HCT116 (cell line): ENCODE measurements around the gene DYRK1B. TPM values are rescaled to one million over a fixed set of nuclear protein-coding genes. Genes with fewer than 3 reads are reported as not detected.
A peak's percentile ranks its signal among the peaks of the same experiment; 100 is the strongest.

Experiments
- ATAC-seq: fragments of 200-7000 bp; cut with Tn5 transposase; 2 replicates; pipeline ENCODE4 v1.9.1; 2020; ENCODE audit warnings: mild to moderate bottlenecking, moderate library complexity
- BruUV-seq: library from RNA; stranded (reverse); fragments of 400-500 nt; replicated peaks from 2 replicates; lab custom pipeline; 2021; lab: Mats Ljungman, UMichigan
- CTCF ChIA-PET: fragments of 300-600 bp; sonication (Branson Sonifier 250); formaldehyde crosslinking; loops from one replicate; lab custom pipeline; 2021; ENCODE audit warnings: antibody characterized with exemption; lab: Charles Lee
- POLR2A ChIA-PET: fragments of 300-600, 350-600 bp; sonication (Branson Sonifier 250); formaldehyde crosslinking; loops from one replicate; lab custom pipeline; 2021; ENCODE audit warnings: antibody characterized with exemption; lab: Charles Lee
- RAD21 ChIA-PET, 2 experiments: fragments of 300-600 bp; sonication (Branson Sonifier 250); formaldehyde crosslinking; loops; one replicate each; lab custom pipeline; 2023; ENCODE audit warnings: low total read pairs in 2 of 2; ENCODE audit not compliant: uncharacterized antibody in 2 of 2, unreplicated experiment in 2 of 2, low non-redundant PET in 1 of 2; lab: Charles Lee
- DNase-seq: peaks from one replicate; pipeline ENCODE4 v3.0.0-alpha.2; 2010; ENCODE audit warnings: low read depth, low spot score
- H2AFZ ChIP-seq: fragments of 200-600 bp; shearing (Covaris generic), sonication (generic); 2 replicates; pipeline ENCODE4 v1.6.1; 2017; ENCODE audit warnings: low read depth, mixed run types, mixed read lengths, antibody characterized with exemption, low read length; ENCODE audit not compliant: poor library complexity, severe bottlenecking
- H3K27ac ChIP-seq: 2 replicates; pipeline ENCODE4 v1.5.1; 2012; ENCODE audit warnings: low read depth, low read length
- H3K27me3 ChIP-seq: fragments of 200-600 bp; sonication (generic); 2 replicates; pipeline ENCODE4 v1.6.1; 2016; ENCODE audit warnings: mixed run types, low read length, mixed read lengths; ENCODE audit not compliant: insufficient read depth
- H3K36me3 ChIP-seq, 2 experiments: fragments of 200-500 bp in 1 of 2; fragments of 200-600 bp in 1 of 2; sonication (Bioruptor generic) in 1 of 2; sonication (generic) in 1 of 2; 2 replicates each; pipeline versions ENCODE4 v1.5.1 to v1.6.1; 2014 to 2016; ENCODE audit warnings: low read length in 2 of 2, inconsistent platforms in 1 of 2, mixed read lengths in 1 of 2, mixed run types in 1 of 2; ENCODE audit not compliant: insufficient read depth in 2 of 2, control insufficient read depth in 1 of 2
- H3K4me1 ChIP-seq, 2 experiments: fragments of 200-600 bp in 1 of 2; sonication (generic) in 1 of 2; 2 replicates each; pipeline versions ENCODE4 v1.5.1 to v1.6.1; 2012 to 2017; ENCODE audit warnings: low read length in 2 of 2, inconsistent platforms in 1 of 2, mild to moderate bottlenecking in 1 of 2, mixed read lengths in 1 of 2, mixed run types in 1 of 2, moderate library complexity in 1 of 2; ENCODE audit not compliant: insufficient read depth in 2 of 2, control insufficient read depth in 1 of 2
- H3K4me2 ChIP-seq: fragments of 200-600 bp; sonication (generic); 2 replicates; pipeline ENCODE4 v1.6.1; 2017; ENCODE audit warnings: mixed run types, low read length, mixed read lengths
- H3K4me3 ChIP-seq, 2 experiments: fragments of 200-600 bp in 1 of 2; sonication (generic) in 1 of 2; replicated peaks in 1 of 2; 2 replicates each; pipeline ENCODE4 v1.5.1; 2011 to 2016; ENCODE audit warnings: low read length in 2 of 2, control low read depth in 1 of 2, low read depth in 1 of 2, mild to moderate bottlenecking in 1 of 2, mixed read lengths in 1 of 2, mixed run types in 1 of 2
- H3K79me2 ChIP-seq: fragments of 200-600 bp; sonication (generic); 2 replicates; pipeline ENCODE4 v1.6.1; 2017; ENCODE audit warnings: mild to moderate bottlenecking, mixed run types, low read length, moderate library complexity, mixed read lengths; ENCODE audit not compliant: insufficient read depth
- H3K9ac ChIP-seq: fragments of 200-600 bp; sonication (generic); 2 replicates; pipeline ENCODE4 v1.6.1; 2016; ENCODE audit warnings: low read length, mixed read lengths
- H3K9me2 ChIP-seq: fragments of 200-600 bp; sonication (generic), shearing (Covaris generic); 2 replicates; pipeline ENCODE4 v1.6.1; 2017; ENCODE audit warnings: mixed run types, mild to moderate bottlenecking, moderate library complexity; ENCODE audit not compliant: insufficient read depth
- H3K9me3 ChIP-seq, 2 experiments: fragments of 200-500 bp in 1 of 2; fragments of 200-600 bp in 1 of 2; sonication (Bioruptor generic) in 1 of 2; sonication (generic) in 1 of 2; 2 replicates each; pipeline ENCODE4 v1.6.1; 2014 to 2017; ENCODE audit warnings: low read length in 2 of 2, mixed read lengths in 2 of 2, inconsistent platforms in 1 of 2, low read depth in 1 of 2, mild to moderate bottlenecking in 1 of 2, mixed run types in 1 of 2, moderate library complexity in 1 of 2; ENCODE audit not compliant: control insufficient read depth in 1 of 2, insufficient read depth in 1 of 2
- H4K20me1 ChIP-seq: fragments of 200-600 bp; sonication (generic), shearing (Covaris generic); 2 replicates; pipeline ENCODE4 v1.6.1; 2017; ENCODE audit warnings: mixed run types, mild to moderate bottlenecking, moderate library complexity; ENCODE audit not compliant: insufficient read depth
- CBX3 ChIP-seq: IDR thresholded peaks from 2 replicates; pipeline ENCODE4 v1.6.1; 2012; ENCODE audit warnings: low read depth
- CEBPB ChIP-seq: IDR thresholded peaks from 2 replicates; pipeline ENCODE4 v1.6.1; 2012; ENCODE audit warnings: low read depth
- EGR1 ChIP-seq: IDR thresholded peaks from 2 replicates; pipeline ENCODE4 v1.6.1; 2012; ENCODE audit warnings: low read depth
- ELF1 ChIP-seq: IDR thresholded peaks from 2 replicates; pipeline ENCODE4 v1.6.1; 2012; ENCODE audit warnings: low read depth, borderline replicate concordance
- EZH2 ChIP-seq: fragments of 200-600 bp; sonication (generic); IDR thresholded peaks from 2 replicates; pipeline ENCODE4 v1.6.1; 2017; ENCODE audit warnings: antibody characterized with exemption, mixed run types
- EZH2phosphoT487 ChIP-seq: fragments of 200-600 bp; IDR thresholded peaks from 2 replicates; pipeline ENCODE4 v1.6.1; 2018; ENCODE audit warnings: antibody characterized with exemption, borderline replicate concordance
- FOSL1 ChIP-seq: IDR thresholded peaks from 2 replicates; pipeline ENCODE4 v1.6.1; 2012; ENCODE audit warnings: low read depth
- JUND ChIP-seq: IDR thresholded peaks from 2 replicates; pipeline ENCODE4 v1.6.1; 2012
- POLR2A ChIP-seq: IDR thresholded peaks from 2 replicates; pipeline ENCODE4 v1.7.0; 2011; ENCODE audit warnings: borderline replicate concordance; ENCODE audit not compliant: insufficient read depth, insufficient read length; ENCODE audit errors: extremely low read depth
- POLR2AphosphoS5 ChIP-seq: IDR thresholded peaks from 2 replicates; pipeline ENCODE4 v1.6.1; 2011; ENCODE audit warnings: mild to moderate bottlenecking, low read depth, low read length, moderate library complexity
- SP1 ChIP-seq: IDR thresholded peaks from 2 replicates; pipeline ENCODE4 v1.6.1; 2012; ENCODE audit warnings: low read depth
- TCF7L2 ChIP-seq: IDR thresholded peaks from 2 replicates; pipeline ENCODE4 v1.7.0; 2011; ENCODE audit warnings: borderline replicate concordance, inconsistent platforms; ENCODE audit not compliant: insufficient read depth, insufficient read length; ENCODE audit errors: extremely low read depth
- ZFX ChIP-seq: fragments of 450-650 bp; IDR thresholded peaks from 2 replicates; pipeline ENCODE4 v1.6.1; 2017
- intact Hi-C: fragments of 100-400 bp; cut with micrococcal nuclease; formaldehyde crosslinking; loops from 2 replicates; pipeline ENCODE4 v1.10.0; 2022
- total RNA-seq: library from RNA; stranded (reverse); gene quantifications from one replicate; pipeline ENCODE4 v1.2.1, GENCODE V29; 2021; ENCODE audit not compliant: unreplicated experiment
- TF ChIP-seq, protein P1 (sequence below): IDR thresholded peaks from 2 replicates; pipeline ENCODE4 v1.6.1; 2011; ENCODE audit warnings: mild to moderate bottlenecking, low read length, moderate library complexity; ENCODE audit not compliant: insufficient replicate concordance; ENCODE audit errors: extremely low read depth
- TF ChIP-seq, protein P2 (sequence below): IDR thresholded peaks from 2 replicates; pipeline ENCODE4 v1.6.1; 2012; ENCODE audit warnings: low read depth
- TF ChIP-seq, protein P3 (sequence below), 3 experiments: fragments of 200-600 bp in 1 of 3; sonication (generic) in 1 of 3; IDR thresholded peaks in 2 of 3; conservative IDR thresholded peaks in 1 of 3; 2 replicates each; pipeline ENCODE4 v1.5.1; 2012 to 2017; ENCODE audit warnings: low read depth in 2 of 3, low read length in 2 of 3, antibody characterized with exemption in 1 of 3, borderline replicate concordance in 1 of 3, control low read depth in 1 of 3, mild to moderate bottlenecking in 1 of 3, mixed read lengths in 1 of 3, mixed run types in 1 of 3, moderate library complexity in 1 of 3; ENCODE audit not compliant: insufficient read depth in 1 of 3

DYRK1B gene
- total RNA-seq, 1 experiment from 2014 or later: 7.3 TPM

DNA sequence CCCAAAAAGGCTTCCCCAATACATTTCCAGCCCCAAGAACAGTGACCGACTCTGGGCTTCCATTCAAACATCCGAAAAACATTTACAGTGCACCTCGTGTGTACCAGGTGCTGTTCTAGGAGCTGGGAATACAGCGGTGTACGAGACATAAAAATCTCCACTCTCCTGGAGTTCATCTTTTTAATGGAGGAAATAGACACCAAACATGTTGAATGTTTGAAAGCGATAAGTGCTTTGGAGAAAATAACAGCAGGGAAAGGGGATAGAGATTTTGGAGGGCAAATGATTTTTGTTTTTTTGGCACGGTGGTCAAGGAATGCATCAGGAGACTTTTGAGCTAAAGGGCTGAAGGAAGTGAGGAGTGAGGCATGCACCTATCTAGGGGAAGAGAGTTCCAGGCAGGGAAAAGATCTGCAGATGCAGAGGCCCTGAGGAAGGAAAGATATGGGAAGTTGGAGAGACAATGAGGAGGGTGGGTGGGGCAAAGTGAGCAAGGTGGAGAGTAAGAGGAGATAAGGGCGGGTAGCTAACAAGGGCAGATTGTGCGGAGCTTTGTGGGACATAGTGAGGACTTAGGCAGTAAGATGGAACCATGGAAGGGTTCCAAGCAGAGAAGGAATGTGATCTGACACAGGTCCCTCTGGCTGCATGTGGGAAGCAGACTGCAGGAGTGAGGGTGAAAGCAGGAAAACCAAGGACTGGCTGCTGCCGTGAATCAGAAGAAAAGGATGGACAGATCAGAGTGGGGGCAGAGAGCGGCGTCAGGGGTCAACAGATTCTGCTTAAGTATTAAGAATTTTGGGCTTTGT is 12.9 kb upstream of the DYRK1B start (continued):
- TF ChIP-seq POLR2AphosphoS5: no peak
- TF ChIP-seq ELF1: no peak
- TF ChIP-seq, protein P1, sequence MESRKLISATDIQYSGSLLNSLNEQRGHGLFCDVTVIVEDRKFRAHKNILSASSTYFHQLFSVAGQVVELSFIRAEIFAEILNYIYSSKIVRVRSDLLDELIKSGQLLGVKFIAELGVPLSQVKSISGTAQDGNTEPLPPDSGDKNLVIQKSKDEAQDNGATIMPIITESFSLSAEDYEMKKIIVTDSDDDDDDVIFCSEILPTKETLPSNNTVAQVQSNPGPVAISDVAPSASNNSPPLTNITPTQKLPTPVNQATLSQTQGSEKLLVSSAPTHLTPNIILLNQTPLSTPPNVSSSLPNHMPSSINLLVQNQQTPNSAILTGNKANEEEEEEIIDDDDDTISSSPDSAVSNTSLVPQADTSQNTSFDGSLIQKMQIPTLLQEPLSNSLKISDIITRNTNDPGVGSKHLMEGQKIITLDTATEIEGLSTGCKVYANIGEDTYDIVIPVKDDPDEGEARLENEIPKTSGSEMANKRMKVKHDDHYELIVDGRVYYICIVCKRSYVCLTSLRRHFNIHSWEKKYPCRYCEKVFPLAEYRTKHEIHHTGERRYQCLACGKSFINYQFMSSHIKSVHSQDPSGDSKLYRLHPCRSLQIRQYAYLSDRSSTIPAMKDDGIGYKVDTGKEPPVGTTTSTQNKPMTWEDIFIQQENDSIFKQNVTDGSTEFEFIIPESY: no peak
- TF ChIP-seq JUND: no peak
- no peak for TF ChIP-seq CBX3
- no peak for TF ChIP-seq EZH2
- TF ChIP-seq POLR2A: no peak
- TF ChIP-seq, all 23 proteins: peak for 0

DNA sequence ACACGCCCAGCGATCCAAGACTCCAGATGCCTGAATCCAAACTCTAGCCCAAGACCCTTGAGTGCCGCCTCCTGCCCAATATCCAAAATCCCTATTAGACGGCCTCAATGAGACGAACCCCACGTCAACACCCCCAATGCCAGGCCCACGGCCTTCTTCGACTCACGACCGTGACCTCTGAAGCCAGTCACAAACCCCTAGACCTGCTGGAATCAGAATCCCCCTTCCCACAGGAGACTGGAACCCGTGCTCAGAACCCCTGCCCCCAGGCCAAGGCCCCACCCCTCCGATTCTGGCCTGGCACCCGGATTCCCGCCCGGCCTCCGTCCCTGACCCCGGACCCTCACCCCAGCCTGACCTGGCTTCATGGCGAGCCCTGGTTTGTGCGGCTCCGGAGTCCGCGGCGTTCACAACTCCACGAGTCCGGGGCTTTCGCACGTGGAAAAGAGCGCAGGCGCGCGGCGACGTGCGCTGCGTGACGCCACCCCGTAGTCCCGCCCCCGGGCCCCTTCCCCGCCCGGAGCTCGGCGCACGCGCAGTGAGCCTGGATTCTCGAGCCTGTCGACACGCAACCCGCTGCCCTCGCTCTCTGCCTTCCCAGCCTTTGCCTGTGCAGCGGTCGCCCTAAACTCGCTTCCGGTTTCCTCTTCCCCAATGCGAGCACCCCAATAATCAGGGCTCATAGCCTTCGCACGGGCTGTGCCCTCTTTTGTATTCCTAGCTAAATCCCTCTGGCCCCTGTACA is 12.1 kb upstream of the DYRK1B start, which contains the start of gene FBL:
FBL (minus strand) TSS at position 447 of the 745 bp plus-strand sequence; CDS start at position 368, 79 bp downstream.
- no TSS peak for BruUV-seq
- peak within 1 kb of the TSS; percentile 73 for H3K27ac ChIP-seq
- intact Hi-C loops: no loop called here
- TF ChIP-seq JUND (no peak), FOSL1 (no peak), TCF7L2 (no peak), CEBPB (no peak), ZFX (peak; percentile 32; the same call in 1 of the 2 replicates), EZH2phosphoT487 (no peak), SP1 (no peak), EGR1 (no peak)
- TF ChIP-seq, protein P2, sequence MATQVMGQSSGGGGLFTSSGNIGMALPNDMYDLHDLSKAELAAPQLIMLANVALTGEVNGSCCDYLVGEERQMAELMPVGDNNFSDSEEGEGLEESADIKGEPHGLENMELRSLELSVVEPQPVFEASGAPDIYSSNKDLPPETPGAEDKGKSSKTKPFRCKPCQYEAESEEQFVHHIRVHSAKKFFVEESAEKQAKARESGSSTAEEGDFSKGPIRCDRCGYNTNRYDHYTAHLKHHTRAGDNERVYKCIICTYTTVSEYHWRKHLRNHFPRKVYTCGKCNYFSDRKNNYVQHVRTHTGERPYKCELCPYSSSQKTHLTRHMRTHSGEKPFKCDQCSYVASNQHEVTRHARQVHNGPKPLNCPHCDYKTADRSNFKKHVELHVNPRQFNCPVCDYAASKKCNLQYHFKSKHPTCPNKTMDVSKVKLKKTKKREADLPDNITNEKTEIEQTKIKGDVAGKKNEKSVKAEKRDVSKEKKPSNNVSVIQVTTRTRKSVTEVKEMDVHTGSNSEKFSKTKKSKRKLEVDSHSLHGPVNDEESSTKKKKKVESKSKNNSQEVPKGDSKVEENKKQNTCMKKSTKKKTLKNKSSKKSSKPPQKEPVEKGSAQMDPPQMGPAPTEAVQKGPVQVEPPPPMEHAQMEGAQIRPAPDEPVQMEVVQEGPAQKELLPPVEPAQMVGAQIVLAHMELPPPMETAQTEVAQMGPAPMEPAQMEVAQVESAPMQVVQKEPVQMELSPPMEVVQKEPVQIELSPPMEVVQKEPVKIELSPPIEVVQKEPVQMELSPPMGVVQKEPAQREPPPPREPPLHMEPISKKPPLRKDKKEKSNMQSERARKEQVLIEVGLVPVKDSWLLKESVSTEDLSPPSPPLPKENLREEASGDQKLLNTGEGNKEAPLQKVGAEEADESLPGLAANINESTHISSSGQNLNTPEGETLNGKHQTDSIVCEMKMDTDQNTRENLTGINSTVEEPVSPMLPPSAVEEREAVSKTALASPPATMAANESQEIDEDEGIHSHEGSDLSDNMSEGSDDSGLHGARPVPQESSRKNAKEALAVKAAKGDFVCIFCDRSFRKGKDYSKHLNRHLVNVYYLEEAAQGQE: no peak
- TF ChIP-seq, protein P3, sequence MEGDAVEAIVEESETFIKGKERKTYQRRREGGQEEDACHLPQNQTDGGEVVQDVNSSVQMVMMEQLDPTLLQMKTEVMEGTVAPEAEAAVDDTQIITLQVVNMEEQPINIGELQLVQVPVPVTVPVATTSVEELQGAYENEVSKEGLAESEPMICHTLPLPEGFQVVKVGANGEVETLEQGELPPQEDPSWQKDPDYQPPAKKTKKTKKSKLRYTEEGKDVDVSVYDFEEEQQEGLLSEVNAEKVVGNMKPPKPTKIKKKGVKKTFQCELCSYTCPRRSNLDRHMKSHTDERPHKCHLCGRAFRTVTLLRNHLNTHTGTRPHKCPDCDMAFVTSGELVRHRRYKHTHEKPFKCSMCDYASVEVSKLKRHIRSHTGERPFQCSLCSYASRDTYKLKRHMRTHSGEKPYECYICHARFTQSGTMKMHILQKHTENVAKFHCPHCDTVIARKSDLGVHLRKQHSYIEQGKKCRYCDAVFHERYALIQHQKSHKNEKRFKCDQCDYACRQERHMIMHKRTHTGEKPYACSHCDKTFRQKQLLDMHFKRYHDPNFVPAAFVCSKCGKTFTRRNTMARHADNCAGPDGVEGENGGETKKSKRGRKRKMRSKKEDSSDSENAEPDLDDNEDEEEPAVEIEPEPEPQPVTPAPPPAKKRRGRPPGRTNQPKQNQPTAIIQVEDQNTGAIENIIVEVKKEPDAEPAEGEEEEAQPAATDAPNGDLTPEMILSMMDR (IDR thresholded peaks at IDR 0.05 in 2 of 3, conservative IDR thresholded peaks at IDR 0.05 in 1 of 3; ENCODE audit: borderline replicate concordance in 1 of 3, insufficient read depth in 1 of 3, low read depth in 2 of 3, low read length in 2 of 3): no peak

More for the DNA sequence above, 12.1 kb upstream of the DYRK1B start, which contains the start of gene FBL:
- Histone ChIP-seq H3K79me2 (peaks cover 51% of the 10 kb centered on the region), H3K9ac (peak within 1 kb of the TSS; percentile 100), H3K9me3 (no peaks in the 10 kb centered on the region), H3K9me2 (no peaks in the 10 kb centered on the region), H2AFZ (no peak within 1 kb of the TSS), H3K27me3 (no peaks in the 10 kb centered on the region), H3K4me2 (peak within 1 kb of the TSS; percentile 90), H4K20me1 (peaks cover 24% of the 10 kb centered on the region; the same call in 1 of the 2 replicates), H3K4me3 (peak within 1 kb of the TSS; percentile 94 to 97), H3K36me3 (no peaks in the 10 kb centered on the region), H3K4me1 (peaks cover 28 to 39% of the 10 kb centered on the region in 2 experiments)
- POLR2A ChIA-PET: interaction anchor here (0.6 to 1.2 kb wide), 2 partner anchors 8 to 608 kb away, joined by 3 to 5 read pairs; no protein-coding TSS in a partner anchor
- ATAC-seq (peak; percentile 85), DNase-seq (peak; percentile 69)
- RAD21 ChIA-PET: no interaction called here
- CTCF ChIA-PET: interaction anchor here (0.9 to 2.1 kb wide), 3 partner anchors 51 to 125 kb away, joined by 3 to 7 read pairs (median 5); partner anchors contain the start of gene PSMC4
